ENCODE measurements around the gene PFN3. TPM values are rescaled to one million over a fixed set of nuclear protein-coding genes. Genes with fewer than 3 reads are reported as not detected.

The PFN3 gene
- total RNA-seq, 1 donor from 2014 or later = not detected

GRCh38 chr5:177356746-177357145, 43.7 kb downstream of the PFN3 start:
- Histone ChIP-seq H3K4me3 (no peak overlapping the region), H3K9me3 (no peaks in the 10 kb centered on the region), H3K4me1 (peaks cover 11% of the 10 kb centered on the region), H3K27me3 (no peaks in the 10 kb centered on the region), H3K27ac (no peak overlapping the region), H3K36me3 (no peaks in the 10 kb centered on the region)
- ATAC-seq = no peak
- intact Hi-C loops (cut with DNase I) = no loop called here
- TF ChIP-seq, protein P1, sequence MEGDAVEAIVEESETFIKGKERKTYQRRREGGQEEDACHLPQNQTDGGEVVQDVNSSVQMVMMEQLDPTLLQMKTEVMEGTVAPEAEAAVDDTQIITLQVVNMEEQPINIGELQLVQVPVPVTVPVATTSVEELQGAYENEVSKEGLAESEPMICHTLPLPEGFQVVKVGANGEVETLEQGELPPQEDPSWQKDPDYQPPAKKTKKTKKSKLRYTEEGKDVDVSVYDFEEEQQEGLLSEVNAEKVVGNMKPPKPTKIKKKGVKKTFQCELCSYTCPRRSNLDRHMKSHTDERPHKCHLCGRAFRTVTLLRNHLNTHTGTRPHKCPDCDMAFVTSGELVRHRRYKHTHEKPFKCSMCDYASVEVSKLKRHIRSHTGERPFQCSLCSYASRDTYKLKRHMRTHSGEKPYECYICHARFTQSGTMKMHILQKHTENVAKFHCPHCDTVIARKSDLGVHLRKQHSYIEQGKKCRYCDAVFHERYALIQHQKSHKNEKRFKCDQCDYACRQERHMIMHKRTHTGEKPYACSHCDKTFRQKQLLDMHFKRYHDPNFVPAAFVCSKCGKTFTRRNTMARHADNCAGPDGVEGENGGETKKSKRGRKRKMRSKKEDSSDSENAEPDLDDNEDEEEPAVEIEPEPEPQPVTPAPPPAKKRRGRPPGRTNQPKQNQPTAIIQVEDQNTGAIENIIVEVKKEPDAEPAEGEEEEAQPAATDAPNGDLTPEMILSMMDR (IDR thresholded peaks at IDR 0.05) = no peak
- no peak for DNase-seq

- intact Hi-C loops (cut with DNase I) = no loop called here
- Histone ChIP-seq H3K36me3 (no peaks in the 10 kb centered on the region), H3K9me3 (no peaks in the 10 kb centered on the region), H3K4me1 (peaks cover 11% of the 10 kb centered on the region), H3K27ac (no peak overlapping the region), H3K4me3 (no peak overlapping the region), H3K27me3 (no peaks in the 10 kb centered on the region)
- DNase-seq (no peak), ATAC-seq (no peak)
- TF ChIP-seq, protein P1 (IDR thresholded peaks at IDR 0.05) = no peak
Observed at GRCh38 chr5:177355868-177356168, 44.6 kb downstream of the PFN3 start.

GRCh38 chr5:177355162-177355867, 45.1 kb downstream of the PFN3 start:
- ATAC-seq (no peak), DNase-seq (no peak)
- Histone ChIP-seq H3K9me3 (no peaks in the 10 kb centered on the region), H3K4me1 (peaks cover 16% of the 10 kb centered on the region), H3K4me3 (no peak overlapping the region), H3K27ac (no peak overlapping the region), H3K27me3 (no peaks in the 10 kb centered on the region), H3K36me3 (no peaks in the 10 kb centered on the region)
- TF ChIP-seq, protein P1 (IDR thresholded peaks at IDR 0.05) = no peak
- intact Hi-C loops (cut with DNase I) = no loop called here

DNA sequence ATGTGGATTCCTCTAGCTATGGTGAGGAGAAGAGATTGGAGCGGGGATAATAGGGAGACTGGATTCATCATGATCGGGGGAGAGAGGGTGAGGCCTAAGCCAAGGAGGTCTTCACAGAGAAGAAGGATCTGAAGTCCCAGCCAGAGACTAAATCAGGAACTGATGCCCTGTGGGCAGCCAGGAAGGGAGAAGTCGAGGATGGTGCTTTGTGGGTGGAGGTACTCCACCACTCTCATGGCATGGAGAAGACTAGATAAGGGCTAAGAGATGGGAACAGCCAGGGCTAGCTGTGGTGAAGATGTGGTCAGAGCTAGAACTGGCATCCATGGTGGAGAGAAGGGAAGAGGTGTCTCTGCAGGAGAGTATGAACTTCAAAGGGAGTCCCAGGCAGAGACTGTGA, 45.8 kb downstream of the PFN3 start:
- Histone ChIP-seq H3K36me3 (peaks cover 5% of the 10 kb centered on the region), H3K27ac (no peak overlapping the region), H3K4me3 (no peak overlapping the region), H3K9me3 (no peaks in the 10 kb centered on the region), H3K27me3 (no peaks in the 10 kb centered on the region), H3K4me1 (peaks cover 22% of the 10 kb centered on the region)
- DNase-seq = no peak
- no peak for ATAC-seq
- TF ChIP-seq, protein P1 (IDR thresholded peaks at IDR 0.05) = no peak
- intact Hi-C loops (cut with DNase I) = no loop called here

DNA sequence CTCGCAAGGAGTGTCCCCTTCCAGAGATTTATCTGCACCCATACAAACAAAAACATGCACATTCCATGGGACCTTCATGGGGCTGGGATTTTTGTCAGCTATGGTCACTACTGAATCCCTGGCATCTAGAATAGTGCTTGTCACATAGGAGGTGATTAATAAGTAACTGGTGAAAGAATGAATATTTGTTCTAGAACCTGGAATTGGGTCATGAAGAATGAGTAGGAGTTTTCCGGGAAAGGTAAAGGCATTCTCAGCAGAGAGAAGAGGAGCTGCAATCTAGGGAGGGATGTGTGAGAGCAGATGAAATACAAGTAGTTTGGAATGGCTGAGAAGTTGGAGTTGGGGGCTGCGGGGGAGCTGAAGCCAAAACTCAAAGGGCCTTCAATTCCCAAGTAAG, 46.2 kb downstream of the PFN3 start:
- Histone ChIP-seq H3K4me1 (peaks cover 24% of the 10 kb centered on the region), H3K27me3 (no peaks in the 10 kb centered on the region), H3K27ac (no peak overlapping the region), H3K9me3 (no peaks in the 10 kb centered on the region), H3K36me3 (peaks cover 10% of the 10 kb centered on the region), H3K4me3 (no peak overlapping the region)
- ATAC-seq (no peak), DNase-seq (no peak)
- intact Hi-C loops (cut with DNase I) = no loop called here
- TF ChIP-seq, protein P1 (IDR thresholded peaks at IDR 0.05) = no peak

GRCh38 chr5:177353093-177353492, 47.4 kb downstream of the PFN3 start:
- DNase-seq = no peak
- Histone ChIP-seq H3K27ac (no peak overlapping the region), H3K27me3 (no peaks in the 10 kb centered on the region), H3K4me3 (no peak overlapping the region), H3K36me3 (peaks cover 15% of the 10 kb centered on the region), H3K4me1 (peaks cover 26% of the 10 kb centered on the region), H3K9me3 (no peaks in the 10 kb centered on the region)
- no peak for ATAC-seq
- TF ChIP-seq, protein P1 (IDR thresholded peaks at IDR 0.05) = no peak
- intact Hi-C loops (cut with DNase I) = no loop called here

Data from upper lobe of right lung (tissue), 1 donor.